Mesendoderm (in vitro differentiated cells): ENCODE measurements around the gene TOMM40.
"Not testable (repeated sequence)": the region's sequence is repeated elsewhere in the genome, so short reads cannot be mapped to it uniquely, and the experiment has no call there.

Experiments
- DNase-seq: peaks from one replicate; pipeline ENCODE4 v3.0.0; 2013
- H2AK5ac ChIP-seq: 2 replicates; pipeline ENCODE4 v1.6.1; 2013; ENCODE audit warnings: low read length, inconsistent platforms
- H2BK120ac ChIP-seq: 2 replicates; pipeline ENCODE4 v1.6.1; 2013; ENCODE audit warnings: low read depth, mild to moderate bottlenecking, low read length, moderate library complexity, mixed read lengths
- H2BK15ac ChIP-seq: replicated peaks from 2 replicates; pipeline ENCODE4 v1.6.1; 2013; ENCODE audit warnings: low read depth, mild to moderate bottlenecking, moderate library complexity
- H2BK5ac ChIP-seq: 2 replicates; pipeline ENCODE4 v1.6.1; 2013; ENCODE audit warnings: low read length, inconsistent platforms
- H3K18ac ChIP-seq: 2 replicates; pipeline ENCODE4 v1.6.1; 2013; ENCODE audit warnings: mild to moderate bottlenecking, low read length, mixed read lengths
- H3K23ac ChIP-seq: one replicate; pipeline ENCODE4 v1.6.1; 2013; ENCODE audit warnings: low read length
- H3K27ac ChIP-seq: 2 replicates; pipeline ENCODE4 v1.5.1; 2013; ENCODE audit warnings: low read depth, mild to moderate bottlenecking, inconsistent platforms, low read length, moderate library complexity
- H3K27me3 ChIP-seq: 2 replicates; pipeline ENCODE4 v1.6.1; 2013; ENCODE audit warnings: low read length, control low read depth, mild to moderate bottlenecking, inconsistent platforms; ENCODE audit not compliant: insufficient read depth, poor library complexity
- H3K36me3 ChIP-seq: 2 replicates; pipeline ENCODE4 v1.6.1; 2013; ENCODE audit warnings: low read length, inconsistent platforms; ENCODE audit not compliant: control insufficient read depth, insufficient read depth
- H3K4ac ChIP-seq: one replicate; pipeline ENCODE4 v1.6.1; 2013; ENCODE audit warnings: low read depth, mild to moderate bottlenecking, low read length, moderate library complexity
- H3K4me1 ChIP-seq: 2 replicates; pipeline ENCODE4 v1.6.1; 2013; ENCODE audit warnings: low read depth, low read length, inconsistent platforms; ENCODE audit not compliant: control insufficient read depth
- H3K4me2 ChIP-seq: 2 replicates; pipeline ENCODE4 v1.6.1; 2013; ENCODE audit warnings: low read length
- H3K4me3 ChIP-seq: 2 replicates; pipeline ENCODE4 v1.5.1; 2013; ENCODE audit warnings: mild to moderate bottlenecking, low read length
- H3K56ac ChIP-seq: one replicate; pipeline ENCODE4 v1.6.1; 2013; ENCODE audit warnings: low read length
- H3K79me1 ChIP-seq: 2 replicates; pipeline ENCODE4 v1.6.1; 2013; ENCODE audit warnings: low read length, inconsistent platforms
- H3K79me2 ChIP-seq: 2 replicates; pipeline ENCODE4 v1.6.1; 2013; ENCODE audit warnings: mild to moderate bottlenecking, low read length; ENCODE audit not compliant: control insufficient read depth, insufficient read depth
- H3K9ac ChIP-seq: 2 replicates; pipeline ENCODE4 v1.6.1; 2013; ENCODE audit warnings: low read length, inconsistent platforms
- H4K5ac ChIP-seq: one replicate; pipeline ENCODE4 v1.6.1; 2013; ENCODE audit warnings: low read length
- H4K8ac ChIP-seq: one replicate; pipeline ENCODE4 v1.6.1; 2013; ENCODE audit warnings: low read depth, mild to moderate bottlenecking, control low read depth, low read length, moderate library complexity
- WGBS: extraction: QIAGEN DNeasy Blood & Tissue Kit; methylation state at CpG from one replicate; pipeline ENCODE4 v1.1.7; 2013; ENCODE audit warnings: low lambda C conversion rate, missing lambda C conversion rate; ENCODE audit not compliant: insufficient coverage; ENCODE audit errors: extremely low coverage; 5-methylcytosine and 5-hydroxymethylcytosine counted together

Gene TOMM40

DNA sequence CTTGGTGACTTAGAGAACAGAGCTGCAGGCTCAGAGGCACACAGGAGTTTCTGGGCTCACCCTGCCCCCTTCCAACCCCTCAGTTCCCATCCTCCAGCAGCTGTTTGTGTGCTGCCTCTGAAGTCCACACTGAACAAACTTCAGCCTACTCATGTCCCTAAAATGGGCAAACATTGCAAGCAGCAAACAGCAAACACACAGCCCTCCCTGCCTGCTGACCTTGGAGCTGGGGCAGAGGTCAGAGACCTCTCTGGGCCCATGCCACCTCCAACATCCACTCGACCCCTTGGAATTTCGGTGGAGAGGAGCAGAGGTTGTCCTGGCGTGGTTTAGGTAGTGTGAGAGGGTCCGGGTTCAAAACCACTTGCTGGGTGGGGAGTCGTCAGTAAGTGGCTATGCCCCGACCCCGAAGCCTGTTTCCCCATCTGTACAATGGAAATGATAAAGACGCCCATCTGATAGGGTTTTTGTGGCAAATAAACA is 33.2 kb downstream of the TOMM40 start:
- DNase-seq, result no peak
- Histone ChIP-seq H4K5ac (no peak overlapping the region), H3K79me1 (no peaks in the 10 kb centered on the region), H3K23ac (no peak overlapping the region), H3K4me3 (no peak overlapping the region), H2BK15ac (no peak overlapping the region), H2BK120ac (no peak overlapping the region), H3K9ac (no peak overlapping the region), H3K4me1 (peaks cover 2% of the 10 kb centered on the region), H3K4ac (no peak overlapping the region), H3K79me2 (no peaks in the 10 kb centered on the region), H2AK5ac (no peak overlapping the region), H3K56ac (no peak overlapping the region), H3K4me2 (no peak overlapping the region), H2BK5ac (no peak overlapping the region), H3K27me3 (no peaks in the 10 kb centered on the region), H3K18ac (no peak overlapping the region), H3K27ac (no peak overlapping the region), H4K8ac (no peak overlapping the region), H3K36me3 (no peaks in the 10 kb centered on the region)
- no CpG with 5 or more reads among the region's 8 CpGs for WGBS

DNA sequence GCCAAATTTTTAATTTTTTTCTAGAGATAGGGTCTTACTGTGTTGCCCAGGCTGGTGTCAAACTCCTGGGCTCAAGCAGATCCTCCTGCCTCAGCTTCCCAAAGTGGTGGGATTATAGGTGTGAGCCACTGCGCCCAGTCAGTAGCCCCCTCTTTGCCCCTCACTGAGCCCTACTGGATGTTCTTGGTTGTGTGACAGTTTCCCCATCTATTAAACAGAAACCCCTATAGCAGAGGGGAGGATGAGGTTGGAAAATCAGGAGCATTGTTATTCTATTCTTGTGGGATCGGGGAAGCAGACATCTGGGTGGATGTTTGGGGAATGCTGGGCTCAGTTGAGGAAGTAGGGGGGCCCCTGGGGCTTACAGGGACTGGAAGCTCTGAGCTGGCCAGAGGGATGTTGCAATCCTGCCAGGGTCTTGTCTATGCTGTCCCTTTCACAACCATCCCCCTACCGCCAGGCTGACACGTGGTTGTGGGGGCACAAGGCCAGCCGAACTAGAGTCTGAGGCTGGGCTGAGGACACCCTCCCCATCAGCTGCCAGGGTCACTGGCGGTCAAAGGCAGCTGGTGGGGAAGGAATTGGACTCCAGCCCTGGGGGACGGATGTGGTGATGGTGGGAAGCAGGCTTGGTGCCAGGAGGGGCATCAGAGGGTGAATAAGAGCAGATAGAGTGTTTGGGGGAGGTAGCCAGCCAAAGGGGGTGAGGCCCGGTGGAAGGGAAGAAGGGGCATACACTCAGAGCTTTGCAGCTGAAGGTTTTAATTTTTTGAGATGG is 34.2 kb downstream of the TOMM40 start:
- H2BK5ac ChIP-seq, result no peak overlapping the region
- H3K4me2 ChIP-seq, result no peak overlapping the region
- H3K27me3 ChIP-seq, result no peaks in the 10 kb centered on the region
- no peak overlapping the region for H3K27ac ChIP-seq
- H3K79me1 ChIP-seq, result no peaks in the 10 kb centered on the region
- no peaks in the 10 kb centered on the region for H3K36me3 ChIP-seq
- H4K8ac ChIP-seq, result no peak overlapping the region
- H2AK5ac ChIP-seq, result no peak overlapping the region
- no peak overlapping the region for H3K18ac ChIP-seq
- no peak overlapping the region for H3K4ac ChIP-seq
- H3K56ac ChIP-seq, result no peak overlapping the region
- H3K79me2 ChIP-seq, result no peaks in the 10 kb centered on the region
- DNase-seq, result no peak
- no CpG with 5 or more reads among the region's 8 CpGs for WGBS
- H4K5ac ChIP-seq, result no peak overlapping the region
- H3K9ac ChIP-seq, result no peak overlapping the region
- H2BK15ac ChIP-seq, result no peak overlapping the region
- H3K4me3 ChIP-seq, result no peak overlapping the region
- H2BK120ac ChIP-seq, result no peak overlapping the region
- H3K23ac ChIP-seq, result no peak overlapping the region
- peaks cover 2% of the 10 kb centered on the region for H3K4me1 ChIP-seq

DNA sequence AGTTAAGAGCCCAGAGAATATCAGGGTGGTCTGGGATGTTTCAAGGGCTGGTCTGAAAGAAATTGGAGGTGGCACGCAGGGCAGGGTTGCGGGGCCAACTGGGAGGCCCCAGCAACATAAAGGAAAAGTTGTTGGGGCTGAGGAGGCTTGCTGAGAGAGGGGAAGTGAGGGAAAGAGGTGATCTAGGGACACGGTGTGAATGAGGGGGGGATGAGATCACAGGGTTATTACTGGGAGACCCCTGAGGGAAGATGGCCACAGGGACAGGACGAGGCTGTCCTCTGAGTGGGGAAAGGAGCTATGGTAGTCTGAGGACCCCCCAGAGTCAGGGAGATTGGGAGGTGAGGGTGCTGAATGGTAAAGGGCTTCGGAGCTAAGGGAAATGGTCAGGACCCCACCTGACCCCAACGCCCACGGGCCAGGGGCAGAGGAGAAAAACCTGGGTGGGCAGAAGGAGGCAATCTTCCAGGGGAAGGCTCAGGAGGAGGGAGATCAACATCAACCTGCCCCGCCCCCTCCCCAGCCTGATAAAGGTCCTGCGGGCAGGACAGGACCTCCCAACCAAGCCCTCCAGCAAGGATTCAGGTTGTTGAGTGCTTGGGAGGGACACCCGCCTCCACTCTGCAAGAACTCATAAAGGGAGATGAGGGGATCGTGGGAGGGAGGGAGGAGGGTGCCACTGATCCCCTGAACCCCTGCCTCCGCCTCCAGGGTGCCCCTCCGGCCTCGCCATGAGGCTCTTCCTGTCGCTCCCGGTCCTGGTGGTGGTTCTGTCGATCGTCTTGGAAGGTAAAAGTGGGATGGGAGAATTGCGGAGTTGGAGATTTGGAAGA is 35.4 kb downstream of the TOMM40 start:
- not testable (repeated sequence) for H2AK5ac ChIP-seq, H3K4ac ChIP-seq, H3K18ac ChIP-seq, H2BK15ac ChIP-seq, H3K36me3 ChIP-seq, H3K79me1 ChIP-seq, H3K27ac ChIP-seq, H3K79me2 ChIP-seq, H3K4me3 ChIP-seq, H3K27me3 ChIP-seq, H2BK120ac ChIP-seq, H3K4me1 ChIP-seq, H4K8ac ChIP-seq, H3K23ac ChIP-seq, H4K5ac ChIP-seq, H2BK5ac ChIP-seq
- WGBS, result no CpG with 5 or more reads among the region's 19 CpGs
- Histone ChIP-seq H3K9ac (peak overlapping the region; percentile 57), H3K4me2 (peak overlapping the region; percentile 31), H3K56ac (peak overlapping the region; percentile 84)
- DNase-seq, result peak; percentile 20

DNA sequence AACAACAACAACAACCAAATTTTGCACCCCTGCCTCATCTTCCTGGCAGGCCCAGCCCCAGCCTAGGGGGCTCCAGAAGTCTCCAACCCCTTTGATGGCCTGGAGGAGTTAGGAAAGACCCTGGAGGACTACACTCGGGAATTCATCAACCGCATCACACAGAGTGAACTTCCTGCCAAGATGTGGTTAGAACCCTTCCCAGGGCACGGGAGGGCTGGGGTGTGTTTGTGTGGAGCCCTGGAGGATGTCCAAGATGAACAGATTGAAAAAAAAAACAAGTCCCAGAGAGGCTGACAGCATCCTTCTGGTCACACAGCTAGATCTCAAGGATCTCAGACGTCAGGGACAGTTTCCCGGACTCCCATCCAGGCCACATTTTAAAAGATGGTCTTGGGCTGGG is 36.7 kb downstream of the TOMM40 start:
- H3K4me3 ChIP-seq, result no peak overlapping the region
- no peak overlapping the region for H3K4me2 ChIP-seq
- no peaks in the 10 kb centered on the region for H3K36me3 ChIP-seq
- no peak overlapping the region for H3K27ac ChIP-seq
- no peak overlapping the region for H2AK5ac ChIP-seq
- H2BK120ac ChIP-seq, result no peak overlapping the region
- H3K27me3 ChIP-seq, result no peaks in the 10 kb centered on the region
- WGBS, result no CpG with 5 or more reads among the region's 5 CpGs
- H3K79me1 ChIP-seq, result no peaks in the 10 kb centered on the region
- no peak overlapping the region for H2BK15ac ChIP-seq
- H2BK5ac ChIP-seq, result no peak overlapping the region
- no peak overlapping the region for H3K23ac ChIP-seq
- no peak overlapping the region for H3K4ac ChIP-seq
- no peak overlapping the region for H4K8ac ChIP-seq
- no peak for DNase-seq
- H3K56ac ChIP-seq, result no peak overlapping the region
- no peak overlapping the region for H4K5ac ChIP-seq
- H3K4me1 ChIP-seq, result peaks cover 2% of the 10 kb centered on the region
- no peak overlapping the region for H3K9ac ChIP-seq
- no peaks in the 10 kb centered on the region for H3K79me2 ChIP-seq
- H3K18ac ChIP-seq, result no peak overlapping the region

DNA sequence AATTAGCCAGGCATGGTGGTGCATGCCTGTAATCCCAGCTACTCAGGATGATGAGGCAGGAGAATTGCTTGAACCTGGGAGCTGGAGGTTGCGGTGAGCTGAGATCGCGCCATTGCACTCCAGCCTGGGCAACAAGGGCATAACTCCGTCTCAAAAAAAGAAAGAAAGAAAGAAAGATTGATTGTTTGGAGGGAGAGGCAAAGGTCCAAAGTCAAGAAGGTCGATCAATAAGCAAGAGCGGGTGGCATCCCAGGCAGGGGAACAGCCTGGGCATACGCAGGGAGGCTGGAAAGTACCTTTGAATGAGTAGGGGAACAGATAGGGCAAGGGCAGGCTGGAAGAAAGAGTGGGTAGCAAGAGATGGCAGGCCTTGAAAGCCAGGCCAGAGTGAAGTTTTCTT is 39.0 kb downstream of the TOMM40 start:
- H3K4me1 ChIP-seq, result peaks cover 2% of the 10 kb centered on the region
- H3K23ac ChIP-seq, result no peak overlapping the region
- H3K36me3 ChIP-seq, result no peaks in the 10 kb centered on the region
- H2BK5ac ChIP-seq, result no peak overlapping the region
- no peaks in the 10 kb centered on the region for H3K79me2 ChIP-seq
- no peak for DNase-seq
- H3K56ac ChIP-seq, result no peak overlapping the region
- no peak overlapping the region for H4K8ac ChIP-seq
- H3K18ac ChIP-seq, result no peak overlapping the region
- no peak overlapping the region for H3K27ac ChIP-seq
- no CpG with 5 or more reads among the region's 7 CpGs for WGBS
- H3K79me1 ChIP-seq, result no peaks in the 10 kb centered on the region
- H3K4ac ChIP-seq, result no peak overlapping the region
- no peak overlapping the region for H4K5ac ChIP-seq
- no peak overlapping the region for H2BK15ac ChIP-seq
- no peak overlapping the region for H3K9ac ChIP-seq
- H3K4me3 ChIP-seq, result no peak overlapping the region
- no peak overlapping the region for H2BK120ac ChIP-seq
- no peak overlapping the region for H3K4me2 ChIP-seq
- H3K27me3 ChIP-seq, result no peaks in the 10 kb centered on the region
- no peak overlapping the region for H2AK5ac ChIP-seq
